Heart right ventricle (tissue), 16 donors: ENCODE data around the gene PSTPIP1. TPM values are rescaled to one million over a fixed set of nuclear protein-coding genes. Genes with fewer than 3 reads are reported as not detected.
A peak's percentile ranks its signal among the peaks of the same experiment; 100 is the strongest.

Experiments
- ATAC-seq, 8 donors: fragments of 200-7000 bp; cut with Tn5 transposase; one replicate each; pipeline ENCODE4 v1.9.1; 2020; ENCODE audit warnings: mild to moderate bottlenecking in 8 of 8, moderate library complexity in 8 of 8, moderate number of reproducible peaks in 1 of 8
- DNase-seq, 2 donors: peaks; one replicate each; pipeline ENCODE4 v3.0.0-alpha.2; 2020
- H3K27ac ChIP-seq, 10 donors: fragments of 200-600 bp; sonication (generic) in 2 of 10; one replicate each; pipeline versions ENCODE4 v1.5.0 to v1.8.0; 2020 to 2022; ENCODE audit warnings: mild to moderate bottlenecking in 3 of 10
- H3K27me3 ChIP-seq, 7 donors: fragments of 200-600 bp; one replicate each; pipeline ENCODE4 v1.8.0; 2021 to 2022; ENCODE audit warnings: mild to moderate bottlenecking in 2 of 7
- H3K36me3 ChIP-seq, 9 donors: fragments of 200-600 bp; sonication (generic) in 1 of 9; one replicate each; pipeline versions ENCODE4 v1.5.0 to v1.8.0; 2020 to 2022; ENCODE audit warnings: mild to moderate bottlenecking in 2 of 9
- H3K4me1 ChIP-seq, 9 donors: fragments of 200-600 bp; sonication (generic) in 1 of 9; one replicate each; pipeline versions ENCODE4 v1.5.0 to v1.8.0; 2020 to 2022; ENCODE audit warnings: mild to moderate bottlenecking in 4 of 9
- H3K4me3 ChIP-seq, 10 donors: fragments of 200-600 bp; sonication (generic) in 2 of 10; one replicate each; pipeline versions ENCODE4 v1.5.0 to v1.8.0; 2020 to 2022; ENCODE audit warnings: mild to moderate bottlenecking in 7 of 10, moderate library complexity in 2 of 10
- H3K9me3 ChIP-seq, 11 donors: fragments of 200-600 bp in 10 of 11; sonication (generic) in 2 of 11; one replicate each; pipeline versions ENCODE4 v1.5.0 to v1.8.0; 2013 to 2022; ENCODE audit warnings: mild to moderate bottlenecking in 2 of 11, control low read depth in 1 of 11, moderate library complexity in 1 of 11
- CTCF ChIP-seq, 9 donors: fragments of 200-600 bp; sonication (generic) in 2 of 9; IDR thresholded peaks; one replicate each; pipeline versions ENCODE4 v1.5.0 to v1.8.0; 2021 to 2022; ENCODE audit warnings: antibody characterized with exemption in 9 of 9, mild to moderate bottlenecking in 5 of 9, moderate library complexity in 1 of 9
- WGBS, 2 donors: extraction: QIAGEN DNeasy Blood & Tissue Kit; methylation state at CpG; one replicate each; pipeline ENCODE4 v1.1.7; 2013; ENCODE audit warnings: inconsistent platforms in 1 of 2; 5-methylcytosine and 5-hydroxymethylcytosine counted together
- intact Hi-C, 10 donors: fragments of 100-400 bp; cut with DNase I; formaldehyde crosslinking; loops; one replicate each; pipeline versions ENCODE4 v1.11.1 to v1.14.2; 2022
- polyA plus RNA-seq, 2 donors: library from polyadenylated mRNA; stranded (reverse); fragments of 200-250 nt; gene quantifications; one replicate each; pipeline ENCODE4 v1.2.3, GENCODE V29; 2013
- total RNA-seq, 10 donors: library from RNA; stranded (reverse); fragmentation: NEBNext Ultra II Directional in 3 of 10; extraction: Animal tissue kit (Norgen Biotek cat#: 25700) in 3 of 10; gene quantifications; one replicate each; pipeline versions ENCODE4 v1.2.1 to v1.2.4, GENCODE V29; 2021 to 2023
- donor health status: Arrhythmogenic right ventricular cardiomyopathy.
- donor health status: ischemic (EF 13 %, LVEDD 7.1; RV severe dilation, severe dysfunction).
- donor health status: healthy with polysubstance abuse.
- donor health status: DM: no; HTN: yes; CAD: no.
- donor health status: DM: no; HTN: no; CAD: no.
- donor health status: ischemic (EF 25% LVEDD 6.9; RV normal size, moderate dysfunction).
- donor health status: ischemic (EF 25% LVEDD 5.7; RV mildly dilated, moderate dysfunction).
- donor health status: healthy.
- donor health status: DM: yes; HTN: yes; CAD: no.
- donor health status: Ischemic cardiomyopathy.
- donor health status: ischemic (EF 35%, LVEDD 5.7; RV mildly dilated, moderate dysfunction).
- donor health status: nonischemic (EF 11% LVEDD 7.7; RV severe dilation, severe dysfunction).
- donor health status: DM: yes; HTN: yes; CAD: no.
- donor health status: PGD.
- donor health status: ischemic (EF 29% LVEDD 5.4; RV normal size, mild dysfunction).
- donor health status: nonischemic (EF 23%, LVEDD 6.1; RV moderate dilation, normal function).

Gene PSTPIP1
- total and polyA plus RNA-seq, 12 donors = 1.3 to 10.4 (median 2.9) TPM; not detected in 1

DNA sequence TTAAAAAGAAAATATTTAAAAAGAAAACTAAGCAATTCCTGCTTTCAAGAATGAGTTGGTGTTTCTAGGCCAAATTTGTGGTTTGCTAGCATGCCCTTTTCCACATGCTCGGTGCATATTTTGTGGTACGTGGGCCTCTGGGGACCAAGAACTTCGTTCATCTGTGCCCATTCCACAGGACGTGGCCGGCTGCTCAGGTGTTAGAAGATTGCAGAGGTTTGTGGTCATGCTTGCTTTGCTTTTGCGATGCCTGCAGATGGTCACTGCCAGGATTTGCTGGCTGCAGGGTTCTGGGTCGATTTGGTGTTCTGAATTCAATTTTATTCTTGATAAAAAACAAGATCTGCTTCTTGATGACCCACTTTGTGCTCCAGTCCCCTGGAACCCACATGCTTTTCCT is 7.5 kb downstream of the PSTPIP1 start:
- Histone ChIP-seq H3K27ac (peak overlapping the region in 2 of 10 donors; percentile 37 to 84), H3K27me3 (no peaks in the 10 kb centered on the region), H3K36me3 (peaks cover 0 to 4% (median 0%) of the 10 kb centered on the region in 9 donors), H3K4me3 (peak overlapping the region in 1 of 10 donors; percentile 16), H3K9me3 (no peaks in the 10 kb centered on the region), H3K4me1 (peaks cover 0 to 87% (median 0%) of the 10 kb centered on the region in 9 donors)
- 80 to 85% methylated on average over 7 of the region's 7 CpGs for WGBS, 2 donors
- no peak for TF ChIP-seq CTCF (IDR thresholded peaks at IDR 0.05)
- ATAC-seq (no peak), DNase-seq (no peak)
- intact Hi-C loops = no loop called here

GRCh38 chr15:77002954-77003912 is 8.3 kb downstream of the PSTPIP1 start:
- peaks cover 0 to 79% (median 0%) of the 10 kb centered on the region in 9 donors for H3K4me1 ChIP-seq
- H3K4me3 ChIP-seq = peak overlapping the region in 1 of 10 donors; percentile 27
- DNase-seq (peak in 1 of 2 donors; percentile 52), ATAC-seq (peak; percentile 64 to 84 (median 76))
- intact Hi-C loops = no loop called here
- H3K36me3 ChIP-seq = peaks cover 0 to 10% (median 0%) of the 10 kb centered on the region in 9 donors
- H3K27me3 ChIP-seq = no peaks in the 10 kb centered on the region
- 78 to 80% methylated on average over 16 of the region's 16 CpGs for whole genome bisulfite sequencing, 2 donors
- TF ChIP-seq CTCF (IDR thresholded peaks at IDR 0.05) = no peak
- H3K9me3 ChIP-seq = no peaks in the 10 kb centered on the region
- peak overlapping the region in 4 of 10 donors; percentile 28 to 84 (median 36) for H3K27ac ChIP-seq

- H3K4me3 ChIP-seq = no peak overlapping the region
- DNase-seq = peak; percentile 56 to 63
- peaks cover 0 to 11% (median 0%) of the 10 kb centered on the region in 9 donors for H3K36me3 ChIP-seq
- 65 to 76% methylated on average over 4 of the region's 4 CpGs for WGBS, 2 donors
- ATAC-seq = peak; percentile 61 to 83 (median 75)
- H3K9me3 ChIP-seq = no peaks in the 10 kb centered on the region
- H3K27me3 ChIP-seq = no peaks in the 10 kb centered on the region
- H3K4me1 ChIP-seq = peaks cover 0 to 70% (median 0%) of the 10 kb centered on the region in 9 donors
- peak overlapping the region in 4 of 10 donors; percentile 13 to 84 (median 32) for H3K27ac ChIP-seq
- TF ChIP-seq CTCF (IDR thresholded peaks at IDR 0.05) = no peak
- intact Hi-C loops = no loop called here
Measured at GRCh38 chr15:77004189-77004588, 9.3 kb downstream of the PSTPIP1 start.

GRCh38 chr15:77009176-77009575 is 14.2 kb downstream of the PSTPIP1 start:
- TF ChIP-seq CTCF (IDR thresholded peaks at IDR 0.05) = no peak
- Histone ChIP-seq H3K27me3 (no peaks in the 10 kb centered on the region), H3K4me1 (peaks cover 0 to 68% (median 0%) of the 10 kb centered on the region in 9 donors), H3K27ac (no peak overlapping the region), H3K9me3 (no peaks in the 10 kb centered on the region), H3K36me3 (peaks cover 0 to 6% (median 0%) of the 10 kb centered on the region in 9 donors), H3K4me3 (no peak overlapping the region)
- WGBS, 2 donors = 85 to 89% methylated on average over 6 of the region's 6 CpGs
- no peak for ATAC-seq
- intact Hi-C loops = no loop called here
- no peak for DNase-seq
